Measurements from ENCODE around the gene CD200.

GRCh38 chr3:112390783-112391641 lies 58.1 kb downstream of the CD200 start:
- TF ChIP-seq CTCF (IDR thresholded peaks at IDR 0.05) (no peak), POLR2A (IDR thresholded peaks at IDR 0.05) (no peak)

Measured in heart left ventricle (tissue), 13 donors.